Ovary (tissue), 3 donors: ENCODE results near the gene TCF12.

ENCODE experiments used
- CTCF ChIP-seq, 3 donors: fragments of 450-650 bp in 2 of 3; fragments of 200-600 bp in 1 of 3; IDR thresholded peaks; one replicate each; pipeline versions ENCODE4 v1.5.1 to v1.8.0; 2016 to 2022; ENCODE audit warnings: antibody characterized with exemption in 3 of 3, mild to moderate bottlenecking in 1 of 3
- POLR2A ChIP-seq: fragments of 450-650 bp; IDR thresholded peaks from one replicate; pipeline ENCODE4 v1.6.1; 2017; ENCODE audit warnings: antibody characterized with exemption, mild to moderate bottlenecking, moderate library complexity
- donor health status: DM: no; HTN: no; CAD: no.

DNA sequence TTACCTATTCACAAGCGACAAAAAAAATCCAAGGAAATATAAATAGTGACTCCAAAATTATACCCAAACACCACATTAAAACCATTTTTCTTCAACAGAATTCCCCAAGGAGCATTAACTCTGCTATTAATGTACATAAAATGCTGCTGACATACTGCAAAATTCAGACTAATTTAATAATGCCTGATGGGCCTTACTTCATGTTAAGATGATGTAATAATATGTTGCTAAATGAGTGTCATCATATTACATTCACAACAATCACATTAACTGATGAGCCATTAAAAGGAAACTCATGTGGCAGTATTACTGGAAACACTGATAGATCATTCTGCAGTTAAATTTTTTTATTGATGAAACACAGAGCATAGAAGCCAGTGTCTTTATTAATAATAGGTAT, 253.0 kb downstream of the TCF12 start:
- TF ChIP-seq CTCF (IDR thresholded peaks at IDR 0.05) (no peak), POLR2A (no peak)
